Natural killer cell treated with Interleukin-12 subunit alpha and Interleukin-12 subunit beta and Interleukin-15 and Interleukin-18, amount 100 ng/mL, for 72 hours (primary cell): ENCODE data around the gene CHST13. TPM values are rescaled to one million over a fixed set of nuclear protein-coding genes. Genes with fewer than 3 reads are reported as not detected.
"Not testable (repeated sequence)": the region's sequence is repeated elsewhere in the genome, so short reads cannot be mapped to it uniquely, and the experiment has no call there.

Experiments
- ATAC-seq, 2 donors: fragments of 150-1000 bp; cut with Tn5 transposase in 1 of 2; sonication (Bioruptor Pico), chemical (Tn5 transposase) in 1 of 2; 2 replicates each; pipeline ENCODE4 v1.10.0; 2021
- DNase-seq: peaks from one replicate; pipeline ENCODE4 v3.0.0; 2022; ENCODE audit warnings: low spot score
- H3K27ac Mint-ChIP-seq, 2 donors: 1 replicate in 1 of 2; 2 replicates in 1 of 2; pipeline ENCODE4 v1.8.0; 2022; ENCODE audit warnings: mixed read lengths in 2 of 2, mild to moderate bottlenecking in 1 of 2, moderate library complexity in 1 of 2
- H3K27me3 Mint-ChIP-seq, 2 donors: 1 replicate in 1 of 2; 2 replicates in 1 of 2; pipeline ENCODE4 v1.8.0; 2022; ENCODE audit warnings: mixed read lengths in 2 of 2
- H3K36me3 Mint-ChIP-seq: one replicate; pipeline ENCODE4 v1.8.0; 2022; ENCODE audit warnings: mixed read lengths
- H3K4me1 Mint-ChIP-seq, 2 donors: 1 replicate in 1 of 2; 2 replicates in 1 of 2; pipeline ENCODE4 v1.8.0; 2022; ENCODE audit warnings: low read depth in 2 of 2, mixed read lengths in 2 of 2, mild to moderate bottlenecking in 1 of 2
- H3K4me3 Mint-ChIP-seq: one replicate; pipeline ENCODE4 v1.8.0; 2022; ENCODE audit warnings: mixed read lengths
- H3K9me3 Mint-ChIP-seq: 2 replicates; pipeline ENCODE4 v1.8.0; 2022; ENCODE audit warnings: mixed read lengths
- total RNA-seq, 2 donors: library from RNA; stranded (reverse); gene quantifications; one replicate each; pipeline ENCODE4 v1.2.3, GENCODE V29; 2022

The CHST13 gene
- total RNA-seq, 2 donors from 2014 or later, result 0.98 TPM; not detected in 1

DNA sequence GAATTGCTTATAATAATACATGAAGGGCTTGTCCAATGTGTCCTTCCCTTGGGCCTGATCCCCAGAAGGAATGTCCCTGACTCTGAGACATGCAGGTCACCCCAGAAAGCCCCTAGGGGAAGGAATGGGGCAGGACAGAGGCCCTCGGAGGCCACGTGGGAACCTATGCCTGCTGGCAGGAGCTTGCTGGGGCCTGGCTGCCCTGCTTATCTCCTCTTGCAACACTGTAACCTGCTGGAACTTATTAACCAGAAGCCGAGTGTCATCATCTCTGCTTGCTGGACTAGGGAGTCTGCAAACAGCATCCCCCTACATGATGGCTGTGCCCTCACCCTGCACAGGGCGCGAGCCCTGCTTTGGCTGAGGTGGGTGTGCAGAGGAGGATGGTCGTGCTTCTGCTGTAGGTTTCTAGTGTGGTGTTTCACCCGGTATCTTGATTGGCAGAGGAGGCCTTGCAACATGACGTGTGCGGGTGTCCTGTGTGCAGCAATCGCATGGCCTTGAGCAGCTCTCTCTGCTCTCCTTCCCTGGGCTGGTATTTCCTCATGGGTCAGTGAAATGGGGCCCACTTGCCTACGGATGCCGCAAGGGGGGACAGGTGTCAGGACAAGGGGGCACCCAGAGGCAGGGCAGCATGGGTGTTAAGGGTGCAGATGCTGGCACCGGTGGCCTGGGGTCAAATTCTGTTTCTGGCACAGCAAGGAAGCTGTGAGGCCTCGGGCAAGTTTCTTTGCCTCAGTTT lies 5.0 kb downstream of the CHST13 start:
- DNase-seq, result no peak
- peaks cover 0 to 5% of the 10 kb centered on the region in 2 donors for H3K27me3 Mint-ChIP-seq
- H3K4me1 Mint-ChIP-seq, result peaks cover 18 to 22% of the 10 kb centered on the region in 2 donors
- peak overlapping the region; percentile 59 to 77 for H3K27ac Mint-ChIP-seq
- H3K36me3 Mint-ChIP-seq, result no peaks in the 10 kb centered on the region
- H3K9me3 Mint-ChIP-seq, result no peaks in the 10 kb centered on the region
- peak overlapping the region; percentile 42 for H3K4me3 Mint-ChIP-seq
- ATAC-seq, result no peak

GRCh38 chr3:126529585-126530170 lies 5.7 kb downstream of the CHST13 start:
- peaks cover 5 to 12% of the 10 kb centered on the region in 2 donors for H3K27me3 Mint-ChIP-seq
- H3K4me3 Mint-ChIP-seq, result peak overlapping the region; percentile 32
- H3K9me3 Mint-ChIP-seq, result no peaks in the 10 kb centered on the region
- peaks cover 18 to 22% of the 10 kb centered on the region in 2 donors for H3K4me1 Mint-ChIP-seq
- peak overlapping the region; percentile 59 to 77 for H3K27ac Mint-ChIP-seq
- H3K36me3 Mint-ChIP-seq, result no peaks in the 10 kb centered on the region
- DNase-seq (no peak), ATAC-seq (no peak)

GRCh38 chr3:126530171-126531050 lies 6.5 kb downstream of the CHST13 start:
- Mint-ChIP-seq H3K27ac (peak overlapping the region; percentile 59 to 77), H3K9me3 (no peaks in the 10 kb centered on the region), H3K4me3 (peak overlapping the region; percentile 32), H3K36me3 (no peaks in the 10 kb centered on the region), H3K27me3 (peaks cover 10 to 18% of the 10 kb centered on the region in 2 donors), H3K4me1 (peaks cover 18 to 22% of the 10 kb centered on the region in 2 donors)
- peak; percentile 85 for DNase-seq
- peak; percentile 82 to 91 for ATAC-seq

DNA sequence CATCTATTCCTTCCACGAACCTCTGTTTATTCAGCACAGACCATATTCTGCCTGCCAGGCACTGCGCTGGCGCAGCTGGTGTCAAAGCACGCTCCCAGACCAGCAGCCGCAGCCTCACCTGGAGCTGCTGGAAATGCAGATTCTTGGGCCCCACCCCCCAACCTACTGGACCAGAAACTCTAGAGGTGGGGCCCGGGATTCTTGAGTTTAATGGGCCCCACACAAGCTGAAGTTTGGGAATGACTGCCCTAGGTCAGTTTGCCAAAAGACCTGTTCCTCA lies 7.0 kb downstream of the CHST13 start:
- no peaks in the 10 kb centered on the region for H3K36me3 Mint-ChIP-seq
- no peak for DNase-seq
- H3K4me1 Mint-ChIP-seq, result peaks cover 18 to 22% of the 10 kb centered on the region in 2 donors
- H3K27me3 Mint-ChIP-seq, result peaks cover 12 to 19% of the 10 kb centered on the region in 2 donors
- no peak overlapping the region for H3K4me3 Mint-ChIP-seq
- no peaks in the 10 kb centered on the region for H3K9me3 Mint-ChIP-seq
- ATAC-seq, result no peak
- no peak overlapping the region for H3K27ac Mint-ChIP-seq

DNA sequence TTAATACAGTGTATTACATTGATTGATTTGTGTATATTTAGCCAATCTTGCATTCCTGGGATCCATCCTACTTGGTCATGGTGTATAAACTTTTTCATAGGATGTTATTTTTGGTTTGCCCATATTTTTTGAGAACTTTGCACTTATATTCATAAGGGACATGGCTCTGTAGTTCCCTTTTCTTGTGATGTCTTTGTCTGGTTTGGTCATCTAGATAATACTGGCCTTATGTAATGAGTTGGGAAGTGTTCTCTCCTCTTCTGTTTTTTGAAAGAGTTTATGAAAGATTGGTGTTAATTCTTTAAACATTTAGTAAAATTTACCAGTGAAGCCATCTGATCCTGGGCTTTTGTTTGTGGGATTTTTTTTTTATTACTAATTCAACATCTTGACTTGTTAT lies 9.6 kb downstream of the CHST13 start:
- Mint-ChIP-seq H3K4me3 (no peak overlapping the region), H3K27me3 (peaks cover 12 to 26% of the 10 kb centered on the region in 2 donors), H3K4me1 (peaks cover 9 to 16% of the 10 kb centered on the region in 2 donors), H3K27ac (peak overlapping the region in 1 of 2 donors; percentile 79), H3K9me3 (no peaks in the 10 kb centered on the region), H3K36me3 (no peaks in the 10 kb centered on the region)
- DNase-seq (no peak), ATAC-seq (no peak)

GRCh38 chr3:126534716-126535115 lies 10.8 kb downstream of the CHST13 start:
- not testable (repeated sequence) for DNase-seq, ATAC-seq, H3K4me3 Mint-ChIP-seq, H3K4me1 Mint-ChIP-seq, H3K36me3 Mint-ChIP-seq, H3K9me3 Mint-ChIP-seq
- H3K27ac Mint-ChIP-seq, result peak overlapping the region in 1 of 2 donors; percentile 79
- peaks cover 12 to 29% of the 10 kb centered on the region in 2 donors for H3K27me3 Mint-ChIP-seq

- H3K27me3 Mint-ChIP-seq, result peaks cover 12 to 34% of the 10 kb centered on the region in 2 donors
- H3K4me3 Mint-ChIP-seq, result no peak overlapping the region
- peak overlapping the region in 1 of 2 donors; percentile 79 for H3K27ac Mint-ChIP-seq
- H3K9me3 Mint-ChIP-seq, result no peaks in the 10 kb centered on the region
- DNase-seq, result no peak
- no peak for ATAC-seq
- peaks cover 11 to 15% of the 10 kb centered on the region in 2 donors for H3K4me1 Mint-ChIP-seq
- H3K36me3 Mint-ChIP-seq, result peaks cover 4% of the 10 kb centered on the region
Observed at GRCh38 chr3:126535636-126536035, 11.7 kb downstream of the CHST13 start.

- Mint-ChIP-seq H3K4me3 (no peak overlapping the region), H3K27me3 (peaks cover 12 to 39% of the 10 kb centered on the region in 2 donors), H3K36me3 (peaks cover 4% of the 10 kb centered on the region), H3K4me1 (peaks cover 16 to 20% of the 10 kb centered on the region in 2 donors), H3K9me3 (no peaks in the 10 kb centered on the region), H3K27ac (no peak overlapping the region)
- DNase-seq (no peak), ATAC-seq (no peak)
Observed at GRCh38 chr3:126536126-126536525, 12.2 kb downstream of the CHST13 start.

GRCh38 chr3:126537116-126537729 lies 13.3 kb downstream of the CHST13 start:
- H3K27ac Mint-ChIP-seq, result no peak overlapping the region
- H3K27me3 Mint-ChIP-seq, result peaks cover 12 to 41% of the 10 kb centered on the region in 2 donors
- no peaks in the 10 kb centered on the region for H3K9me3 Mint-ChIP-seq
- DNase-seq, result peak; percentile 29
- peaks cover 19 to 22% of the 10 kb centered on the region in 2 donors for H3K4me1 Mint-ChIP-seq
- no peak overlapping the region for H3K4me3 Mint-ChIP-seq
- peak in 1 of 2 donors; percentile 29 for ATAC-seq
- H3K36me3 Mint-ChIP-seq, result peaks cover 4% of the 10 kb centered on the region

- ATAC-seq (no peak), DNase-seq (no peak)
- H3K27me3 Mint-ChIP-seq, result peaks cover 12 to 41% of the 10 kb centered on the region in 2 donors
- peaks cover 4% of the 10 kb centered on the region for H3K36me3 Mint-ChIP-seq
- H3K27ac Mint-ChIP-seq, result no peak overlapping the region
- H3K4me3 Mint-ChIP-seq, result no peak overlapping the region
- peaks cover 19 to 22% of the 10 kb centered on the region in 2 donors for H3K4me1 Mint-ChIP-seq
- no peaks in the 10 kb centered on the region for H3K9me3 Mint-ChIP-seq
Observed at GRCh38 chr3:126537730-126538281, 13.9 kb downstream of the CHST13 start.

GRCh38 chr3:126538316-126538715 lies 14.4 kb downstream of the CHST13 start:
- Mint-ChIP-seq H3K27me3 (peaks cover 12 to 41% of the 10 kb centered on the region in 2 donors), H3K27ac (no peak overlapping the region), H3K9me3 (no peaks in the 10 kb centered on the region), H3K4me1 (peaks cover 19 to 22% of the 10 kb centered on the region in 2 donors), H3K4me3 (no peak overlapping the region), H3K36me3 (peaks cover 4% of the 10 kb centered on the region)
- DNase-seq, result peak; percentile 53
- no peak for ATAC-seq

DNA sequence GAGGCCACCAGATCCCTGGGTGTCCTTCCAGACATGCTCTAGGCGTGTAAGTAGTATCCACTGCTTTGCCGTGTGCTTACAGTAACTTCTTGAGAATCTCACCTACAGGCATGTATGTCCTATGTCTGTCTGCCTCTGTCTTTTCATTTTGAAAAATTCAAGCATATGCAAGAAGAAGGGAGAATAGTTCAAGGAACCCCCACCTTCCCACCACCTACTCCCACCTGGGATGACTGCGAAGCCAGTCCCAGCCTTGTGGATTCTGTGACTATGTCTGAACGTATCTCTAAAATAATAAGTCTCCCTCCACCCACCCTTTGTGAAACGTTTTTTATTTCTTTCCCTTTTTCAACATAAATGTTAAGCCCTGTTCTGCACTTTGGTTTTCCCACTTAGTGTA lies 15.0 kb downstream of the CHST13 start:
- no peak for DNase-seq
- Mint-ChIP-seq H3K9me3 (no peaks in the 10 kb centered on the region), H3K27me3 (peaks cover 12 to 36% of the 10 kb centered on the region in 2 donors), H3K36me3 (peaks cover 4% of the 10 kb centered on the region), H3K27ac (no peak overlapping the region), H3K4me3 (no peak overlapping the region), H3K4me1 (peaks cover 19 to 22% of the 10 kb centered on the region in 2 donors)
- no peak for ATAC-seq
